ENCODE data around the gene GINS1. TPM values are rescaled to one million over a fixed set of nuclear protein-coding genes. Genes with fewer than 3 reads are reported as not detected.

GINS1 gene
- total and polyA plus RNA-seq, 2 of the 8 experiments (the other 6 are each of a cell fraction or from before 2014, with no cell fraction given): 44.7 to 68.4 TPM

DNA sequence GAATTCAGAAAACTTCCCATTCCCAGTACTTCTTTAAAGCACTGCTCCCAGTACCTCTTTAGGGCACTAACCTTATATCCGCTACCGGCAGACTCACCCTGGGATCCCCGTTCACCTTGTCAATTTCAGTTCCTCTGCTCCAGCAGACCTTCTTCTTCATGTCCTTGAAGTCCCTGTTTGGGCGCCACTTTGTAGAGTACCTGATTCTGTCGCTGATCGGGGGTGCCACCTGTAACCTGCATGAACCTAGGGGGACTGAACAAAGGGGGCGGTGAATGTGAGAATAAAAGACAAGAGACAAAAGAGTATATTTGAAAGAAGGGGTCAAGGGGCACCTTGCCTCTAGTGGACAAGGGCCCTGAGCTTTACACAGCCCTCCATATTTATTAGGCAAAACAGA lies 4.9 kb upstream of the GINS1 start:
- Histone ChIP-seq H3K18ac (ENCODE audit: extremely low read depth, low read length) (no peak overlapping the region), H4K5ac (ENCODE audit: insufficient read length, low read depth, low read length) (no peak overlapping the region), H3K56ac (replicated peaks; ENCODE audit: insufficient read length, low read depth, low read length) (no peak overlapping the region), H3K4me2 (ENCODE audit: insufficient read depth in 1 of 2, low read depth in 2 of 2, low read length in 2 of 2) (no peak overlapping the region), H2AFZ (ENCODE audit: low read length) (no peak overlapping the region), H3K4ac (replicated peaks; ENCODE audit: insufficient read length, low read depth, low read length) (no peak overlapping the region), H3K79me1 (ENCODE audit: low read depth, low read length) (no peaks in the 10 kb centered on the region), H4K20me1 (replicated peaks in 1 of 2; ENCODE audit: control insufficient read depth in 1 of 2, insufficient read depth in 2 of 2, low read length in 2 of 2) (no peaks in the 10 kb centered on the region), H3K9me3 (ENCODE audit: insufficient read depth in 2 of 2, low read depth in 1 of 2, low read length in 1 of 2) (peaks cover 14 to 18% of the 10 kb centered on the region in 2 experiments), H3K4me3 (ENCODE audit: extremely low read depth in 1 of 4, insufficient read depth in 2 of 4, low read depth in 3 of 4, low read length in 4 of 4) (no peak overlapping the region), H3K27ac (ENCODE audit: low read depth, low read length) (no peak overlapping the region), H2BK5ac (ENCODE audit: low read depth, low read length) (no peak overlapping the region), H2BK20ac (ENCODE audit: low read length) (no peak overlapping the region), H4K91ac (replicated peaks; ENCODE audit: insufficient read length, low read length) (no peak overlapping the region), H2BK15ac (ENCODE audit: low read length) (no peak overlapping the region), H3K36me3 (ENCODE audit: control insufficient read depth in 2 of 4, insufficient read depth in 4 of 4, low read length in 3 of 4) (no peaks in the 10 kb centered on the region), H3K79me2 (ENCODE audit: control insufficient read depth in 1 of 2, insufficient read depth in 2 of 2, low read length in 2 of 2) (no peaks in the 10 kb centered on the region), H3K14ac (ENCODE audit: insufficient read length) (no peak overlapping the region), H2BK12ac (ENCODE audit: low read depth, low read length) (no peak overlapping the region), H2AK5ac (ENCODE audit: low read depth, low read length) (no peak overlapping the region), H3K27me3 (replicated peaks in 1 of 4; ENCODE audit: control insufficient read depth in 3 of 4, extremely low read depth in 1 of 4, insufficient read depth in 3 of 4, low read length in 3 of 4) (no peaks in the 10 kb centered on the region), H3K23ac (ENCODE audit: insufficient read length) (no peak overlapping the region), H3K9ac (replicated peaks in 1 of 4; ENCODE audit: extremely low read depth in 1 of 4, low read depth in 3 of 4, low read length in 3 of 4) (no peak overlapping the region), H3K4me1 (replicated peaks in 1 of 4; ENCODE audit: control insufficient read depth in 3 of 4, insufficient read depth in 4 of 4, low read length in 3 of 4) (no peaks in the 10 kb centered on the region; a peak in 1 of 7 replicates), H2BK120ac (replicated peaks; ENCODE audit: low read depth, low read length) (no peak overlapping the region), H4K8ac (ENCODE audit: extremely low read depth, insufficient read depth, low read length) (no peak overlapping the region), H3K23me2 (ENCODE audit: low read depth, low read length) (no peaks in the 10 kb centered on the region)
- 94% methylated on average over 7 of the region's 7 CpGs; no CpG with 5 or more reads in 1 of the 2 experiments for WGBS, 2 experiments (ENCODE audit: extremely low coverage in 1 of 2, insufficient coverage in 1 of 2, insufficient read length in 1 of 2, insufficient replicate concordance in 2 of 2, low coverage in 1 of 2, low lambda C conversion rate in 2 of 2, missing lambda C conversion rate in 1 of 2)
- CTCF ChIA-PET (ENCODE audit: partially characterized antibody): interaction anchor here (0.6 kb wide), 1 partner anchor 9 kb away, joined by 4 read pairs; no protein-coding TSS in a partner anchor
- FAIRE-seq (no peak), DNase-seq (ENCODE audit: low read depth in 1 of 2, low spot score in 2 of 2) (no peak)
- POLR2A ChIA-PET (ENCODE audit: partially characterized antibody): no interaction called here
- TF ChIP-seq TAF1 (IDR thresholded peaks at IDR 0.05; ENCODE audit: low read depth, low read length): no peak
- TF ChIP-seq TBP (IDR thresholded peaks at IDR 0.05; ENCODE audit: low read depth, low read length): no peak
- TF ChIP-seq CHD2 (IDR thresholded peaks at IDR 0.05; ENCODE audit: low read length): no peak
- no peak for TF ChIP-seq RAD21 (IDR thresholded peaks at IDR 0.05 in 1 of 2, conservative IDR thresholded peaks at IDR 0.05 in 1 of 2; ENCODE audit: low read depth in 2 of 2, low read length in 2 of 2)
- no peak for TF ChIP-seq SIRT6 (IDR thresholded peaks at IDR 0.05; ENCODE audit: low read length)
- no peak for TF ChIP-seq RNF2 (IDR thresholded peaks at IDR 0.05; ENCODE audit: borderline replicate concordance, low read depth, low read length, missing control alignments, poor library complexity, severe bottlenecking)
- no peak for TF ChIP-seq NRF1 (IDR thresholded peaks at IDR 0.05; ENCODE audit: low read depth, low read length)
- TF ChIP-seq EGR1 (IDR thresholded peaks at IDR 0.05; ENCODE audit: borderline replicate concordance, low read depth, low read length): no peak
- no peak for TF ChIP-seq YY1 (IDR thresholded peaks at IDR 0.05; ENCODE audit: low read depth, low read length)
- TF ChIP-seq CBX8 (IDR thresholded peaks at IDR 0.05; ENCODE audit: borderline replicate concordance, low read depth, low read length): no peak
- no peak for TF ChIP-seq TEAD4 (IDR thresholded peaks at IDR 0.05; ENCODE audit: low read depth, low read length)
- no peak for TF ChIP-seq JUN (IDR thresholded peaks at IDR 0.05; ENCODE audit: low read depth, low read length)
- no peak for TF ChIP-seq CHD1 (IDR thresholded peaks at IDR 0.05; ENCODE audit: low read depth, low read length)
- no peak for TF ChIP-seq KDM5A (IDR thresholded peaks at IDR 0.05; ENCODE audit: low read length)
- no peak for TF ChIP-seq JUND (IDR thresholded peaks at IDR 0.05; ENCODE audit: low read length)
- no peak for TF ChIP-seq SUZ12 (IDR thresholded peaks at IDR 0.05; ENCODE audit: low read length)

Measured in H1 (cell line).